ENCODE results near the gene CALCOCO2.
A peak's percentile ranks its signal among the peaks of the same experiment; 100 is the strongest.

CALCOCO2 gene

DNA sequence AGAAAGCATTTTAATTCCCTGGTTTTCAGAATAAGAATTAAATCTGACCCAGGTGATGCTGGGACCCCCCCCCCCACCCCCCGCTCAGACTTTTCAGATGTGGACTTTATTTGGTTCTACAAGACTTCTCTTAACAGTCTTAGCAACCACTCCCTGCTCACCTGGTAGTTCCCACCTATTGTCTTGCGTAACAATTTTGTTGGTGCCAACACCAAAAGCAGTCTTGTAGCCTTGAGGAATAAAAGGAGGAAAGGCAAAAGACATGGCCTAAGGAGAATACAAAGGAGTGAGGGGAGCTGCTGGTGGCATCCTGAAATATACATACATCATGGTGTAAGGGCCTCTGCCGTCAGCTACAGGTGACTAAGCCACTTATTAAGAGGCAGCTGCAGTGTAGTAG is 18.8 kb upstream of the CALCOCO2 start:
- TF ChIP-seq, protein P1, sequence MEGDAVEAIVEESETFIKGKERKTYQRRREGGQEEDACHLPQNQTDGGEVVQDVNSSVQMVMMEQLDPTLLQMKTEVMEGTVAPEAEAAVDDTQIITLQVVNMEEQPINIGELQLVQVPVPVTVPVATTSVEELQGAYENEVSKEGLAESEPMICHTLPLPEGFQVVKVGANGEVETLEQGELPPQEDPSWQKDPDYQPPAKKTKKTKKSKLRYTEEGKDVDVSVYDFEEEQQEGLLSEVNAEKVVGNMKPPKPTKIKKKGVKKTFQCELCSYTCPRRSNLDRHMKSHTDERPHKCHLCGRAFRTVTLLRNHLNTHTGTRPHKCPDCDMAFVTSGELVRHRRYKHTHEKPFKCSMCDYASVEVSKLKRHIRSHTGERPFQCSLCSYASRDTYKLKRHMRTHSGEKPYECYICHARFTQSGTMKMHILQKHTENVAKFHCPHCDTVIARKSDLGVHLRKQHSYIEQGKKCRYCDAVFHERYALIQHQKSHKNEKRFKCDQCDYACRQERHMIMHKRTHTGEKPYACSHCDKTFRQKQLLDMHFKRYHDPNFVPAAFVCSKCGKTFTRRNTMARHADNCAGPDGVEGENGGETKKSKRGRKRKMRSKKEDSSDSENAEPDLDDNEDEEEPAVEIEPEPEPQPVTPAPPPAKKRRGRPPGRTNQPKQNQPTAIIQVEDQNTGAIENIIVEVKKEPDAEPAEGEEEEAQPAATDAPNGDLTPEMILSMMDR (IDR thresholded peaks at IDR 0.05), result no peak
- Histone ChIP-seq H3K27me3 (peaks cover 55% of the 10 kb centered on the region), H3K36me3 (no peaks in the 10 kb centered on the region), H3K9me3 (no peaks in the 10 kb centered on the region), H3K27ac (no peak overlapping the region), H3K4me3 (ENCODE audit: low read depth in 1 of 2, low read length in 1 of 2) (no peak overlapping the region), H3K4me1 (ENCODE audit: control insufficient read depth in 1 of 2, insufficient read depth in 1 of 2, low read depth in 1 of 2, low read length in 1 of 2) (peaks cover 3 to 5% of the 10 kb centered on the region in 2 experiments)

DNA sequence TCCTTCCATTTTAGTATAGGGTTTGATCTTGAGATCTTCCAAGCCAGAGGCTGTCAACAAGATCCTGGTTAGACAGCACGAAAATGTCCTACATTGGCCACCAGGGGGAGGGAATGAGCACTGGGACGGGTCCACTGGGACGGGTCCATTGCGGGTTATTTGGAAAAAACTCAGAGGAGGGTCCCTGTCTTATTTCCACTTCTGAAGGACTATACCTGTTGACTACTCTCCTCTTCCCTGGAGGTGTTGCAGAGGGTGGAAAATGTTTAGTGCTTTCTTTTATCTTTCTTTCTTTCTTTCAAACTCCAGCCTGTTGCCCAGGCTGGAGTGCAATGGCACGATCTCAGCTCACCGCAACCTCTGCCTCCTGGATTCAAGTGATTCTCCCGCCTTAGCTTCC is 16.3 kb upstream of the CALCOCO2 start:
- peaks cover 75% of the 10 kb centered on the region for H3K27me3 ChIP-seq
- no peaks in the 10 kb centered on the region for H3K9me3 ChIP-seq
- H3K4me3 ChIP-seq (ENCODE audit: low read depth in 1 of 2, low read length in 1 of 2), result no peak overlapping the region
- H3K27ac ChIP-seq, result no peak overlapping the region
- no peaks in the 10 kb centered on the region for H3K36me3 ChIP-seq
- TF ChIP-seq, protein P1 (IDR thresholded peaks at IDR 0.05), result peak; percentile 25
- peaks cover 8 to 11% of the 10 kb centered on the region in 2 experiments for H3K4me1 ChIP-seq (ENCODE audit: control insufficient read depth in 1 of 2, insufficient read depth in 1 of 2, low read depth in 1 of 2, low read length in 1 of 2)

DNA sequence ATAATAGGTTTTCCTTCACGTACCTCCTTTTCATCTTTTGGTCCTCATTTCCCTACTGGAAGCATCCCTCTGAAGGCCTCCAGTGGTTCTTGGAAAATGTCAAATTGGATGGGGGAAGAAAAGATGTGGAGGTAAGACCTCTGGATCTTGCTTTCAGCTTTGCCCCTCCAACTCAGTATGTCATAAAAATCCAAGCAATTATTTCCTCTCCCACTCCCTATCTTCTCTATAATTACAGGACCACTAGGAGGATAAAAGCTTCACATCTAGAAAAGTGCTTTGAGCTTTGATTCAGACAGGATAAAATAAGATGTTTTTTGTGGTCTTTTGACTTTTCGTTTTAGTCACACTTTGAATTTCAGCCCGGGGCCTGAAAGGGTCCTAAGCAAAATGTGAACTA is 15.5 kb upstream of the CALCOCO2 start:
- H3K4me1 ChIP-seq (ENCODE audit: control insufficient read depth in 1 of 2, insufficient read depth in 1 of 2, low read depth in 1 of 2, low read length in 1 of 2), result peaks cover 8 to 11% of the 10 kb centered on the region in 2 experiments
- TF ChIP-seq, protein P1 (IDR thresholded peaks at IDR 0.05), result no peak
- no peaks in the 10 kb centered on the region for H3K36me3 ChIP-seq
- H3K9me3 ChIP-seq, result no peaks in the 10 kb centered on the region
- H3K27ac ChIP-seq, result no peak overlapping the region
- peaks cover 83% of the 10 kb centered on the region for H3K27me3 ChIP-seq
- no peak overlapping the region for H3K4me3 ChIP-seq (ENCODE audit: low read depth in 1 of 2, low read length in 1 of 2)

DNA sequence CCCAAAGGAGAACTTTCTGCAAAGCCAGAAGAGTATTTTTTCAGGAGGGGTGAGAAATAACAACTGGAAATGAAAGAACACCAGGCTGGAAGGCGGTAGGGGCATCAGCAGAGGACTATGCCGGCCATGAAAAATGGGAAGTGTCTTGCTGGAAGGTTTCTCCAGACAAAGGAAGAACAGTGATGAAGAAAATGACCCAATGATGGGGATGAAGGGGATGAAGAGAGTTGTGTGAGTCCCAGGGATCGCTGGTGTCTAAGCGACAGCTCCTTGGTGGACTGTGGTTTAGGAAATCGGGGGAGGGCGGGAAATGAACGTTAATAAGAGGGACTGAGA is 14.4 kb upstream of the CALCOCO2 start:
- Histone ChIP-seq H3K4me1 (ENCODE audit: control insufficient read depth in 1 of 2, insufficient read depth in 1 of 2, low read depth in 1 of 2, low read length in 1 of 2) (peaks cover 8 to 11% of the 10 kb centered on the region in 2 experiments), H3K36me3 (no peaks in the 10 kb centered on the region), H3K27me3 (peaks cover 85% of the 10 kb centered on the region), H3K4me3 (ENCODE audit: low read depth in 1 of 2, low read length in 1 of 2) (no peak overlapping the region), H3K9me3 (no peaks in the 10 kb centered on the region), H3K27ac (no peak overlapping the region)
- TF ChIP-seq, protein P1 (IDR thresholded peaks at IDR 0.05), result no peak

DNA sequence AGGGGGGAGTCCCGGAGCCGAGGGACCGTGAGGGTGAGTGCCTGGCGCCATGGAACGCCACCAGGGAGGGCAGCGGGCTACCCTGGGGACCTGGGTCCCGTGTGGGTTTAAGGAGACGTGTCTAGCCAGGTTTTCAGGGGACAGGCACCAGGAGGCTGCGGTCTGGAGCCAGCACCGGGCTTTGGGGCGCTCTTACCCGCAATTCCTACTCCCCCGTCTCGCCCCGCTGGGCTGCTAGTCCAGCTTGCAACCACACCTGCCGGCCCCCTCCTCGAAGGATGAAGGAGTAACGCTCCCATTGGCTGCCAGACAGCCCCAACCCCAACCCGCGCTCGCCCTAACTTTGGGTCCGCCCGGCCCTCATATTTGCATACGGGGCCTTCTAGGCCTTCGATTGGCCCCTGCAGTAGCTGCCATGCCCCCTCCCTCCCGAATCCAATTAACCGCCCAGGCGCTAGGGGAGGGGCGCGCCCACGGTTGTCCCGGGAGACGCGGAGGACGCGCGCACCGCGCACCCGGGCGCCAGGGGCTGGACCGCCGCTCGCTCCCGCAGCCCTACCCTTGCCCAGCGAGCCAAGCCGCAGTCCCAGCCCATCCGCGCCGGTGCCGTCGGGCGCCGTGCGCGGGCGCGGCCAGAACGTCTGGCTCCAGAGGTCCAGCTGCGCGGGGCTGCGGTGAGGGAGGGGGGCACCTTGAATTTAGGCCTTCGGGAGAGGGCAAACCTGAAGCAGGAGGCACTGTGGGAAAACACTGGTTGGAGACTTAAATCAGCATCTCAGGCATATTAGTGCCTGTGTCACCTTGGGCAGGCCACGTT is 13.9 kb upstream of the CALCOCO2 start, which contains the start of gene TTLL6:
TSS of gene TTLL6 (minus strand) at position 456 of the 817 bp plus-strand sequence. CDS start at position 299, 157 bp downstream.
- TF ChIP-seq, protein P1 (IDR thresholded peaks at IDR 0.05), result no peak
- Histone ChIP-seq H3K27me3 (peaks cover 85% of the 10 kb centered on the region), H3K4me3 (ENCODE audit: low read depth in 1 of 2, low read length in 1 of 2) (peak within 1 kb of the TSS in 1 of 2 experiments; percentile 10), H3K9me3 (no peaks in the 10 kb centered on the region), H3K27ac (no peak within 1 kb of the TSS), H3K36me3 (no peaks in the 10 kb centered on the region), H3K4me1 (ENCODE audit: control insufficient read depth in 1 of 2, insufficient read depth in 1 of 2, low read depth in 1 of 2, low read length in 1 of 2) (peaks cover 8 to 11% of the 10 kb centered on the region in 2 experiments)
